ENCODE results near the gene COL28A1. TPM values are rescaled to one million over a fixed set of nuclear protein-coding genes. Genes with fewer than 3 reads are reported as not detected.

COL28A1 gene
- total and polyA plus RNA-seq, 2 experiments from 2014 or later, result 0.31 to 0.70 TPM

GRCh38 chr7:7568553-7568952 is 32.9 kb upstream of the COL28A1 start:
- Histone ChIP-seq H3K4me1 (ENCODE audit: insufficient read depth) (peaks cover 22% of the 10 kb centered on the region), H4K20me1 (replicated peaks; ENCODE audit: insufficient read depth) (peaks cover 17% of the 10 kb centered on the region), H3K36me3 (ENCODE audit: insufficient read depth) (peaks cover 5% of the 10 kb centered on the region; the same call in 1 of the 2 replicates), H3K27ac (ENCODE audit: low read depth) (no peak overlapping the region), H2AFZ (no peak overlapping the region), H3K4me3 (peak overlapping the region; percentile 88), H3F3A (replicated peaks; ENCODE audit: low read depth) (peaks cover 4% of the 10 kb centered on the region; the same call in 1 of the 2 replicates), H3K9me2 (ENCODE audit: insufficient read depth) (peaks cover 8% of the 10 kb centered on the region; the same call in 1 of the 2 replicates), H3K4me2 (peak overlapping the region; percentile 93), H3K79me2 (replicated peaks; ENCODE audit: insufficient read depth) (peaks cover 62% of the 10 kb centered on the region), H3K27me3 (ENCODE audit: insufficient read depth) (no peaks in the 10 kb centered on the region)
- no peak overlapping the region for H3K27ac Mint-ChIP-seq
- TF ChIP-seq ZNF114 (CRISPR knock-in tag; IDR thresholded peaks at IDR 0.05) (no peak), EZH2phosphoT487 (IDR thresholded peaks at IDR 0.05; ENCODE audit: unreplicated experiment) (no peak), ETS1 (IDR thresholded peaks at IDR 0.05) (no peak), NANOG (IDR thresholded peaks at IDR 0.05; ENCODE audit: borderline replicate concordance) (no peak)
- DNase-seq (ENCODE audit: low spot score) (no peak), ATAC-seq (no peak)
- H3K36me3 Mint-ChIP-seq (ENCODE audit: low read depth), result peaks cover 30% of the 10 kb centered on the region
- peak overlapping the region; percentile 86 for H3K4me3 Mint-ChIP-seq
- H3K9me3 Mint-ChIP-seq, result peaks cover 15% of the 10 kb centered on the region
- peaks cover 18% of the 10 kb centered on the region; the same call in 2 of the 3 replicates for H3K4me1 Mint-ChIP-seq
- no peaks in the 10 kb centered on the region for H3K27me3 Mint-ChIP-seq (ENCODE audit: insufficient read depth, low read depth, poor library complexity)

- Histone ChIP-seq H4K20me1 (replicated peaks; ENCODE audit: insufficient read depth) (peaks cover 17% of the 10 kb centered on the region), H3K27ac (ENCODE audit: low read depth) (no peak overlapping the region), H3K4me1 (ENCODE audit: insufficient read depth) (peaks cover 22% of the 10 kb centered on the region), H3F3A (replicated peaks; ENCODE audit: low read depth) (peaks cover 4% of the 10 kb centered on the region; the same call in 1 of the 2 replicates), H3K4me3 (peak overlapping the region; percentile 88), H3K79me2 (replicated peaks; ENCODE audit: insufficient read depth) (peaks cover 57% of the 10 kb centered on the region), H2AFZ (no peak overlapping the region), H3K9me2 (ENCODE audit: insufficient read depth) (peaks cover 8% of the 10 kb centered on the region; the same call in 1 of the 2 replicates), H3K36me3 (ENCODE audit: insufficient read depth) (peaks cover 5% of the 10 kb centered on the region; the same call in 1 of the 2 replicates), H3K4me2 (peak overlapping the region; percentile 93), H3K27me3 (ENCODE audit: insufficient read depth) (no peaks in the 10 kb centered on the region)
- Mint-ChIP-seq H3K27me3 (ENCODE audit: insufficient read depth, low read depth, poor library complexity) (no peaks in the 10 kb centered on the region), H3K27ac (no peak overlapping the region), H3K9me3 (peaks cover 15% of the 10 kb centered on the region), H3K36me3 (ENCODE audit: low read depth) (peaks cover 28% of the 10 kb centered on the region), H3K4me1 (peaks cover 18% of the 10 kb centered on the region; the same call in 2 of the 3 replicates), H3K4me3 (peak overlapping the region; percentile 86)
- ATAC-seq, result no peak
- no peak for DNase-seq (ENCODE audit: low spot score)
- TF ChIP-seq JUNB (IDR thresholded peaks at IDR 0.05; ENCODE audit: unreplicated experiment) (no peak), EZH2phosphoT487 (IDR thresholded peaks at IDR 0.05; ENCODE audit: unreplicated experiment) (no peak), ETS1 (IDR thresholded peaks at IDR 0.05) (no peak), CTCF (conservative IDR thresholded peaks at IDR 0.05; ENCODE audit: low read depth in 2 of 2) (no peak), POLR2AphosphoS5 (IDR thresholded peaks at IDR 0.05; ENCODE audit: low read depth) (no peak), CREB1 (CRISPR knock-in tag; IDR thresholded peaks at IDR 0.05; ENCODE audit: low read depth) (no peak), EZH2 (IDR thresholded peaks at IDR 0.05; ENCODE audit: low read depth, unreplicated experiment) (no peak), ZNF331 (CRISPR knock-in tag; IDR thresholded peaks at IDR 0.05; ENCODE audit: low read depth) (no peak), REST (IDR thresholded peaks at IDR 0.05; ENCODE audit: unreplicated experiment) (no peak)
These were observed 32.3 kb upstream of the COL28A1 start for GRCh38 chr7:7567898-7568531.
